CD4-positive, alpha-beta T cell treated with Interleukin-17A for 1 hour (primary cell): ENCODE results near the gene HCFC1.

Experiments used
- DNase-seq: peaks from one replicate; pipeline ENCODE4 v3.0.0-alpha.2; 2020

The HCFC1 gene

DNA sequence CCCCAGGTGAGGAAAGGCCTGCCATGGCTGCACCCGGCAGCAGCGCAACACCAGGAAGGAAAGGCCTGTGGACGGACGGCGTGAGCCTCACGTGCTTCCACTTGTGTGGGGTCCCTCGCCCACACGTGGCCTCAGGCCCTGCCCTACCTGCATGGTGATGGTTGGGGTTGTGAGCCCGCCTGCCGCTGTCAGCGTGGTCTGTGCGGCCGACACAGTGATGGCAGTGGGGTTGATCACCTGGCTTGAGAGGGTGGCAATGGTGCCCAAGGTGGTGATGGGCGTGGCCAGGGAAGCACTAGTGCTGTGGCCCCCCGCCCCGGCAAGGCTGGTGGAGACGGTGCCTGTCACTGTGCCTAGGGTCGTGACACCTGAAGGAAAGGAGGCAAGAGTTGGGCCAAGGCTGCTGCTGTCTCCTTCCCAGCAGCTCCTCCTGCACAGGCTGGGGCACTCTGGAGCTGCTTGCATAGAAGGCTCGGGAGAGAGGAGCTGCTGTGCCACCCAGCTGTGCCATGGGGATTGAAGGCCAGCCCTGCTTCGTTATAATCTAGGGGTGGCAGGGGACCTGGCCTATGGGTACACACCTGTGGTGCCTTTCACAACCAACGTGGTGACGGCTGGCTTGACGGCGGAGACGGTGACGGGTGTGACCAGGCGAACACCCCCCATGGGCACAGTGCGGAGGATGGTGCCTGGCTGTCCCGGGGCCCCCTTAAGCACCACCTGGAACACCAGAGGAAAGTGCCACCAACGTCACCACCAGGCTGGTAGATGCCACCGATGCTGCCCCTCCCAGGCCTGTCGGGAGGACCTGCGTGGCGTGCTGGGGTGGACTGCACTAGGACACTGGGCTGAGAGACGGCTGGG, 15.3 kb downstream of the HCFC1 start:
- no peak for DNase-seq

DNA sequence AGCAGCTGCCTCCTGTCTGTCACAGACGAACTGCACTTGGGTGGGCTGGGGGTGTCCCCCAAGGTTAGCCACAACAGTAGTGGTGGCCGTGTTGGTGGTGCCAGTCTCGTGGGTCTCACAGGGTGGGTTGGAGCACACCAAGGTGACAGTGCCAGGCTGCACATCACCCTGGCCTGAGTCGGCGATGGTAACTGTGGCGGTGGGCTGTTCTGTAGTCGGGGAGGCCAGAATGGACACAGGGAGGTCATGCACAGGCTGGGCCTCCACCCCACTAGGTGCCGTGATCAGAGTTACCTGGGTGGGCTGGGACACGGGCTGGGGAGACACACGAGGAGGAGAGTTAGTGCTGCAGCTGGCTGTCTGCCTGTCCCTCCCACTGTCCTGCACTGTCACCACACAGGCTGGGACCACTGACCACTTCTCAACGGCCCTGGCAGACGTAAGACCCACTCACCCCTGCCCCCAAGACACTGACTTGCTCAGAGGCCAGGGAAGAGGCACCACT, 16.3 kb downstream of the HCFC1 start:
- DNase-seq: no peak

DNA sequence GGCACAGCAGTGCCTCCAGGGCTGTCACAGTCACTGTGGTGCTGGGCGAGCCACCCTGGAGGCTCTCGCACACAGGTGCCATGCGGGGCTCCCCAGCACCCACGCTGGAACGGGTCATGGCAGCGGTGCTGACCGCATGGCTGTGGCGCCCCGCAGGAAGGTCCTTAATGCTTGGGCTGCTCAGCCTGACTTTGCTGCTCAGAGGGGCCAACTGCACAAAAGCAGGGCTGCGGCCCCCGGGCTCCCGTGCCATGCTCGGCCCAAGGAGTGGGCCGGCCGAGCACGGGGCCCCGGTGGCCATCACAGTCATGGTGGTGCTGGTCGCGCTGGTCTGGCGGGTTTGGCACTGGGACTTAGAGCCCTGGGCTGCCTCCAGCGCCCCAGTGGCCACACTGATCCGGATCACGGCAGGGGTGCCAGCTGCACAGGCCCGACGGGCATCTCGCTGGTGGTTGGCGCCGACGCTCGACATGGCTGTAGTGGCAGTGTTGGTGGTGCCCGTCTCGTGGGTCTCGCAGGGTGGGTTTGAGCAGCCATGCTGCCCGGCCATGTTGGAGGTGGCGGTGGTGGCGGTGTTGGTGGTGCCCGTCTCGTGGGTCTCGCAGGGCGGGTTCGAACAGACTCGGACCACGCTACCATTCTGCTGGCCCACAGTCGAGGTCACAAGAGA, 16.9 kb downstream of the HCFC1 start:
- no peak for DNase-seq

DNA sequence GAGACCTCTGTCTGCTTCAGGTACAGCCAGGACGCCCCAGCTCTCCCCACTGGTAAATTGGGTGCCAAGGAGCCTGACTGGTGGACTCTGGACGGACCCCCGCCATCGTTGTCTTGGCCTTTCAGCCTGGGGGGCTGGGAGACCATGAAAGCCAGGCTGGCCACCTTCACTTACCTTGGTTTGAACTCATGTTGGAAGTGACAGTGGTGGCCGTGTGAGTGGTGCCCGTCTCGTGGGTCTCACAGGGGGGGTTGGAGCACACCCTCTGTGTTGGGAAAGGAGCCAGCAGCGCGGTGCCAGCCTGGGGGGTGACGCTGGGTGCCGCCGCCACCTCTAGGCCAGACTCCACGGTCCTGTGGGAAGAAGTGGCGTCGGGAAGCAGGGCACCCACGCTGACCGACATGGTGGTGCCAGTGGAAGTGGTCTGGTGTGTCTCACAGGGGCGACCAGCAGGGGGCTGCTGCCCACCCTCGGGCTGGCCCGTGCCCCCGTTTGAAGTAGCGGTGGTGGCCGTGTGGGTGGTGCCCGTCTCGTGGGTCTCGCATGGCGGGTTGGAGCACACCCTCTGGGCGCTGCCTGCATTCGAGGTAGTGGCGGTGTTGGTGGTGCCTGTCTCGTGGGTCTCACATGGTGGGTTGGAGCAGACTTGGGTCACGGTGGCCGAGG, 17.6 kb downstream of the HCFC1 start:
- DNase-seq: no peak

DNA sequence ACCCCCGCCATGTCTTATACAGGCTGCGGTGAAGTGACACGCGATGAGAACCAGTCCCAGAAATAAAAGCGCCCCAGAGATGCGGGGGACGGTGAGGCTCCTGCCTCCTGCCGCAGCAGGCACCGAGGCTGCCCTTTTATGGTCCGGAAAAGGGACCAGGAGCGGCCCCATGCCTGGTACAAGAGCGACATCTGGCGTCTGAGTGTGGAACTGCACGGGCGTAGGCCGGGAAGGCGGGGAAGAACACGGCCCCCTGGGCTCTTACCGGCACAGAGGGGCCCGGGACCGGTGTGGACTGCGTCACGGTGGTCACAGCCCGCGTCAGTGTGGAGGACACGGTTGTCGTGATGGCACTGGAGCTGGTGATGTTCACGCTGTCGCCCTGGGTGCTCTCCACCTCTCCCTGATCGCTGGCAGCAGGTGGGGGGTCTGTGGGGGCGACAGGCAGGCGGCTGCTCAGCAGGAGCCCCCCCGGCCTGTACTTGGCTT, 18.2 kb downstream of the HCFC1 start:
- peak; percentile 81 for DNase-seq

DNA sequence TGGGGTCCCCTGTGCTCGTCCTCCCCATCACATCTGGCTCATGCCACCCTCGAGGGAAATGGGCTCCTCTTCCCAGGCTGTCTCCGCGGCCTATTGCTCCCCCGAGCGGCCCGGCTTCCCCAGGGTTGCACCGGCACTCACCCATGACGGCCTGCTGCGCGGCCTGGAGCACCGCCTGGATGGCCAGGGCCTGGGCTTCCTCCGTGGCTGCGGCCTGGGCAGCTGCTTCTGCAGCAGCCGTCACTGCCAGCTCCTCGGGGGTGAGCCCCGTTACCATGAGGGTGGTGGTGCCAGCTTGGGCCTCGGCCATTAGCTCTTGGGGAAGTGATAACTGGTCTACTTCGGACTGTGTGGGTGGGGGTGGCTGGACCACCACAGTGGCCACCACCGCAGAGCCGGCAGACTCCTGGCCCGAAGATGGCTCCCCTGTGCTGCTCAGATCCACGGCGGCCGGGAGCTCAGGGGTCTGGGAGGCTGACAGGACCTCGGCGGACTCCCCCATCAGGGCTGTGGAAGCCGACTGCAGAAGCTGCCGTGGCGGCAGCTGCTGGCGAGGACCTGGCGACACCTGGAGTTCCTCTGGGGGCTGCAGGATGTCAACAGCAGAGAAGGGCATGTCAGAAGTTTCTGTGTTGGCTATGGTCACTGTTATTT, 19.1 kb downstream of the HCFC1 start:
- DNase-seq: no peak

DNA sequence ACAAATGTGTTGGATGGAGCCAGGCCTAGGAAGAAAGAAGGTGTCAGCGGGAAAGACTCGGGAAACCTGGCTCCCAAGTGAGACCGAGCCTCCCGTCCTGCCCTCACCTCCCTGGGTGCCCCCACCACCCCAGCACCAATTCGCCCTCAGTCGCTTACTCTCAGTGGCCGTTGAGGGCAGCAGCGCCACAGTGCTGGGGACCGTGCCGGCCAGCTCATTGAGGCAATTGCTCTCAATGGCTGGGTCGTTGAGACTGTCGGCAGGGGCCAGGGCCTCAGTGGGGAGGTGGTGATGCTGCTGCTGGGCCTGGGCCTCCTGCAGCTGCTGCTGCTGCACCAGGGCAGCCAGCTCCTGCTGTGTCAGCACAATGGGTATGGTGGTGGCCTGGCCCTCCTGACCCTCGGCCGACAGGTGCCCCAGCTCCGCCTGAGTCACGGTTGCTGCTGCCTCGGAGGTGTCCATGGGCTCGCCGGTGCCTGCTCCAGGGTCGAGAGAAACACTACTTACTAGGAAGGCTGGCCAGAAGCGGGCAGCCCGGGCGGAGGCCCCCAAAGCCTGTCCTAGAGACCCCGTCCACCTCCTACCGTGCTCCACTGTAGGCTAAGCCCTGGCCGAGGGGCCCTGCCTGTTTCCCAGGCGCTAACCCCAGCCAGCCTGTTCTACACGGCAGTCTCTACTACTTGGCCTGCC, 19.8 kb downstream of the HCFC1 start:
- DNase-seq: no peak

DNA sequence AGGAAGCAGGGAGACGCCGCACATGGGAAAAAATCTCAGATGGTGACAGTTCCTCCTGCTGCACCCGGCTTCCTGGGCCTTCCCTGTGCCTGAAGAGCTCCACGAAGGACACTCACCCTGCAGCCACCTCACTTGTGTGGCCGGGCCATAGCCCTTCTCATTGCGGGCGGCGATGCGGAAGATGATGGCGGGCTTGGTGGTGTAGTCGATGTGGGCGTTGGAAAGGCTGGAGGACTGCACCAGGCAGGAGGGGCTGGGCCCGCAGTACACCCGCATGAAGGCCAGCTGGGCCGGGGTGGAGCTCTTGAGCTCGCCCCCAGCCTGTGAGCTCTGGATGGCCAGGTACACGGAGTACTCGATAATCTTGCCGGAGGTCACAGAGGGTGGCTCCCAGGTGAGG, 21.5 kb downstream of the HCFC1 start:
- DNase-seq: no peak

DNA sequence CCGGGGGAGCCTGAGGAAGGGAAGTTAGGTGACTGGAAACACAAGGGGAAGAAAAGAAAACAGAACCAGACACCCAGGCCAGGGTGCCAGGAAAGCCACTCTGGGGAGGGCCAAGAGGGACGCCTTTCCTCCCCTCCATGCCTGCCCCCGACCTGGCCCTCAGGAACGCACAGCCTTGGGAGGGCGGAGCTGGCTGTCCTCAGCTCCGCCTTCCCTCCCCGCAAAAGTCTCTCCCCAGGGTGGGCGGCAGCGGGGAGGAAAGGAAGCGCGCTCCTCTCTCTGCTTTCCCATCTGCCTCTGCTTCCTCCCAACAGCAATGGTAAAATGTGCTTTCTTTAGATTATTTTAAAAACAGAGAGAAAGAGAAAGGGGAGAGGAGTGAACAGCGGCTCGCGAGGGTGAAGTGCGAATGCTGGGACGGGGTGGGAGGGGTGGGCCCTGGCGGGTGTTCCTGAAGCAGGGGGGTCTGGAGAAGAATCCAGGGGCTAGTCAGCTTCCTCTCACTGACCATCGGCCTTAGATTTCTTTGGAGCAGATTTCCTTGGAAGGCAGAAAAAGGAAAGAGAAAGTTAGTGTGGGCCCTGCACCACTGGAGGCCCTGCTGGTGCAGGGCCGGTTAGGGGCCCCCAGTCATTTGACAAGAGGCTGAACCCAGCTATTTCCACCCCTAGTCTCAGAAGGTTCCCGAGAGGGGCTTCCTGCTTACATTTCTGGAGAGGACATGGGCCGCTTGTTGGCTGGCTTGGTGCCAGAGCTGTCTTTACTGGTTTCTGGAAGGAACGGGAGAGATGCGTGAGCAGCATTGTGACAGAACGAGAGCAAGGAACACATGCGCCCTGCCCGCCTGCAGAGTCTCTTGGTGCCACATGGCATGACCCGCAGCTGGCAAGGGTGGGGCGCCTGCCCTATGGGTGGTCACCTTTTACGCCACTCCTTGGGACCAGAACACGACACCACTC, 22.5 kb downstream of the HCFC1 start:
- DNase-seq: no peak

DNA sequence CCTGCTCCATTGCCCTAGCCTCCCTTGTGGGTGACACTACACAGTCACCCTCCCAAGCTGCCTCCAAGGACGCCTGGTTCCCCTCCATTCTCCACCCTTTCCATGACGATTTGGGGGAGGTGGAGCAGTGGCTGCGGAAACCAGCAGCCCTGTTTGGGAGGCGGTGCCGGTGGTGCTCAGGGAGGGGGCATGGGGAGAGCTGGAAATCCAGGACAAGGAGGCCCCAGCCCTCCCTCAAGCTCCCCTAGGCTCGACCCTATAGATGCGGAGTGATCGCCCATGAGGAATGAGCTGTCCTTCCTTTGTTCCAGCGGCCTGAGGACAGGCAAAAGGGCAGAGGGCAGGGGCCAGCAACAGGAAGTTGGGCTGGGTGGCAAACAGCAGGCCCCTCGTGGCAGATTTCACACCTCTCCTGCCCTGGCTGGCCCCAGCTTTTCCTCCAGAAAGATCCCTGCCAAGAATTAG, 23.6 kb downstream of the HCFC1 start:
- DNase-seq: no peak

DNA sequence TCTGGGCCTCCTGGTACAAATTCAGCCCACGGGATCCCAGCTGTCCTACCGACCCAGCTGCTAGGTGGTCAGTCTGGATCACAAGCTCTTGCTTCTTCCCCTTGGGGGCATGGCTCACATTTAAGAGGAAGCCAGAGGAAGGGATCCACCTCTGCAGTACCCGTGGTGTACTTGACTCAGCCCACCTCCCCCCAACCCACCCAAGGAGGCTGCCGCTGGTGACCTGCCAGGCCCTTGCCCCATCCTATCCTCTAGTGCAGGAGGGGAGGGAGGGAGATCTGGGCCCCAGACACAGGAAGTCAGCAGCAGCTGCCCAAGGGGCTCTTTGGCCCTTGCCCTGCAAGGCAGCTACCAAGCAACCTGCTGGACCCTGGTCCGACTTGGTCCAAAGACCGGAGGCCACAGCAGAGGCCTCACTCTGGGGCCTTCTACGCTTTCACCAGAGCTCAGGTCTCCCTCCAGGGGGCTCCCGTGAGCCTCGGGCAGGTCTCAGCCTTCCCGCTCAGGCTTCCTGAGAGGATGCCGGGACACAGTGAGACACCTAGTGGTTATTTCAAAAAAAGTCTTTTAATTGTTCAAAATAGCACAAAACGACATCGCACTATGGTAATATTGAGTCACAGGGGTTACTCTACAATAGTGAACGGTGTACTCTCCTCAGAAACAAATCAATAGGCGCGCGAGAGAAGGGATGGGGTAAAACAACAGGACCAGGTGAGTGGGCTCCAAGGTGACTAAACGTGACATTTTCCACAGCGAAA, 24.4 kb downstream of the HCFC1 start:
- DNase-seq: peak; percentile 85

DNA sequence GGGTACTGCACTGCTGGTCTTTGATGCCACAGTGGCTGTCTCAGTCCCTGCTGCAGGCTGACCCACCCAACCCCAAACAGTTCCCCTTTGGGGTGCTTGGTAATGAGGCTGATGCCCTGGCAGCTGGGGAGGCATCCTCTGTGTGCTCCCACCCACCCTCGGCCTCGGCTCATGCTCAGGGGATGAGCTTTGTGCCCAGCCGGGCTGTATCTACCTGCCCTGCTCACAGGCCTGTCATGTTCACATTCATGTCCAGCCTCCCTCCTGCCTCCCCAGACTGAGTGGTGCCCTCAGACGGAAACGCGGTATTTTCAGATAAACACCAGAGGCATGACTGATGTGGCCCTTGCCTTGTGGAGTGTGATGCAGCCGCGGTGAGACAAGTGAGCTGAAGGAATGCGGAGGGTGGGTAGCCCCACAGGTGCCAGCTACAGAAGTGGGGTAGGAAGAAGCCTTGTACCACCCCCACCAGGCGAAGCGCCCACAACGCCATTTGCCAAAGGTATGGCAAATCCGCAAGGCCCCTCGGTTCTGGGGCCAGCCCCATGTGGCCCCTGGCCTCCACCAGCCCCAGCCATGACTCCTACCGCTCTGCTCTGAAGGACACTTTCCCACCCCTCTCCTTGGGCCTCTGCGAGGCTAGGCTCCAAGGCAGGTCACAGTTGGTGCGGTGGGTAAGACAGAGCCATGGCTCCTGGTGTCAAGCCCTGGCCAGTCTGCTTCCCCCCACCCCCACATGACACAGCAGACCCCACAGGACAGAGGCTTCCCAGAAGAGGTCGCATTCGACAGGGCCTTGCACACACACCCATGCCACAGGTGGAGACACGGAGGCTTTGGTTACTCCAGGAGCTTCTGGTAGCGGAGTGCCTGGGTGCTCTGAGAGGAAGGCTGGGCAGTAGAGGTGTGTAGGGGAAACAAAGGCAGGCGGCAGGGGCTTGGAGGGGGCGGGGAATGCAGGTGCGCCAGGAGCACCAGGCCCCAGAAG, 25.4 kb downstream of the HCFC1 start:
- DNase-seq: no peak

DNA sequence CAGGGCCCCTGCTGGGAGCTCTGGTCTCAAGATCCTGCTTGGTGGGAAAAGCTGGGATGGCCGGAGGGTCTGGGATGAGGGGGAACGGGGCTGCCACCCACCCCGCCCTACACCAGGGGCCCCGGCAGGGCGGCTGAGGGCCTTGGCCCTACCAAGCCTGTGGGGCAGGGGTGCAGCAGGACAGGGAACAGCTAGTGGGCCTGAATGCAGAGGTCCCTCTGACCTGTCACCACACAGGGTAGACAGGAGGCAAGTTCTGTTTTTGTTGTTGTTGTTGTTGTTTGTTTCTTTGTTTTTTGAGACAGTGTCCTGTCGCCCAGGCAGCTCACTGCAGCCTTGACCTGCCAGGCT, 26.8 kb downstream of the HCFC1 start:
- DNase-seq: no peak

DNA sequence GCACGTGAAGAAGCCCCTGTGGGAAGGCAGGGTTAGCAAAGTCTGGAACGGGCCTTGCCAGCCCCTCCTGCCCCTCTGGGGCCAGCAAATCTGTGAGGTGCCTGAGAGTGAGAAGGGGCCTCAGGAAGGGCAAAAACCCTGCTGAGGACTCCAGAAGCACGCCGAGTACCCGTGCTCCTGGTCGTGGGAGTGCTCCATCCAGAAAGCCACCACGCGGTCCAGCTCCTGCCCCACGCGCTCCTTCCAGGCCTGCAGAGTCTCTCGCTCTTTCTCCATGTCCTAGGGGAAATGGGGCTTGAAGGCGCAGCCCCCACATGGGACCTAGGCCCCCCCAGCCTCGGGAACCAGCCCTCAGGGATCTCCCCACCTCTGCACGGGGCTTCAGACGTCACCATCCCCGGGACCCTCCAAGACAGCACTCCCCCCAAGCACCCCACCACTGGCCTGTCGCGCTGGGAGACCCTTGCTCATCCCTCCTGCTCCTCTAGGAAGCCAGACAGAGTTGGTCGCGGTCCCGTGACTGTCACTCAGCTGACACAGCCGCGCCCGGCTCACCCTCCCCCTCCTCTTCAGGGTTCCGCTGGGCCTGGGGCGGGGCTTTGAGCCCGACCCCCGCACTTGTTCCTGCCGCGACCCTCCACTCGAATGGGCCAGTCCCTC, 27.3 kb downstream of the HCFC1 start, which contains the start of gene RENBP:
RENBP (minus strand) TSS at position 504 of the 660 bp plus-strand sequence; CDS start at position 471, 33 bp downstream.
- peak; percentile 35 for DNase-seq

DNA sequence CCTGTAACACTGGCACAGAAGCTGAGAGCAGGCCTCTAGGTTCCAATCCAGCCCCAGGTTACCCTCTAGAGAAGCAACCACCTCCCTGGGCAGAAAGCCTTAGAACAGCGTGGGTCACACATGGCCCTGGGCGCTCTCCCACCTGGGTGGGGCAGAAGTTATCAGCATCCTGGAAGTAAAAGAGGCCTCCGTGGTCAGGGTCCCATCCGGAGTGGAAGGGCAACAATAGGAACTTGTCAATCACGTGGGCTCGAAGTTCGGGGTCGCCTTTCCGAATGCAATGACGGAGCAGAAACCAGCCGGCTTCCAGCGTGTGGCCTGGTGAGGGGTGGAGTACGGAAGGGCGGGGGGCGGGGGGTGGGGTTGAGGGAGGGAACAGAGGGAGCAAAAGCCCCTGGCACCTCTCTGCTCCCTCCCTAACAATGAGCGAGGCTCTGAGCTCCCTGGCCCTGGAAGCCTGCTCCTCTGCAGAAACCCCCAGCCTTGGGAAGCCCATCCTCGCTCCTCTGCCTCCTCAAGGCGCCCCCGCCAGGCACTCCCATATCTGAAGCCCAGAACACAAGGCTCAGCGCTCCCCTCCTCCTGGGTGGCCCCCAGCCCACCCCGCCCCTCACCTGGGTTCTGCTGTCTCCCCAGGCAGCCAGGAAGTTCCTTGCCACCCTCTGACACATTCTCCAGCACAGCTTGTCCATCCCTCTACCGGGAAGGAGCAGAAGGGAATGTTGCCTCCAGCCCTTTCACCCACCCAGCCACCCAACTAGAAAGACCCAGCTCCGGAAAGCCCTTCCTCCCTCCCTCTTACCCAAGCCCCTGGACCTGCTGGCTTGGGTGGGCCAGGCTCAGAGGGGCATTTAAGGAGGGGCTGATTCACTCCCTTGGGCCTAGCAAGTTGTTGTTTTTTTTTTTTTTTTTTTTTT, 30.0 kb downstream of the HCFC1 start:
- DNase-seq: no peak

DNA sequence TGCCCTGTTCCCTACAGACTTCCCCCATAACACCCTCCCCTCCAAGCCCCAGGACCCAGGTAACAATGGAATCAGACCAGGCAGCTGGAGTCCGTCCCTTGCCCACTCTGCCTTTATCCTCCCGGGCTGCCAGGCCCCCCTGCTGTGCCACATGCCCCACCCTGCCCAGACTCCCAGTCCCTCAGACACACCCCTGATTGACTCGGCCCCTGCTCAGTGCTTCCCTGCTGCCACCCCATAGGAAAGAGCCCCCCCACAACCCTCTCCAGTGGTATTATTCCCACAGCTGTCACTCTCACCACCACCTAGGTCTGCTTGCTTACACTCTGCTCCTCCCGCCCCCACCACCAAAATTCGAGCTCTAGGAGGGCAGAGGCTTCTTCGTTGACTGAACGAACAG, 32.0 kb downstream of the HCFC1 start:
- DNase-seq: no peak

DNA sequence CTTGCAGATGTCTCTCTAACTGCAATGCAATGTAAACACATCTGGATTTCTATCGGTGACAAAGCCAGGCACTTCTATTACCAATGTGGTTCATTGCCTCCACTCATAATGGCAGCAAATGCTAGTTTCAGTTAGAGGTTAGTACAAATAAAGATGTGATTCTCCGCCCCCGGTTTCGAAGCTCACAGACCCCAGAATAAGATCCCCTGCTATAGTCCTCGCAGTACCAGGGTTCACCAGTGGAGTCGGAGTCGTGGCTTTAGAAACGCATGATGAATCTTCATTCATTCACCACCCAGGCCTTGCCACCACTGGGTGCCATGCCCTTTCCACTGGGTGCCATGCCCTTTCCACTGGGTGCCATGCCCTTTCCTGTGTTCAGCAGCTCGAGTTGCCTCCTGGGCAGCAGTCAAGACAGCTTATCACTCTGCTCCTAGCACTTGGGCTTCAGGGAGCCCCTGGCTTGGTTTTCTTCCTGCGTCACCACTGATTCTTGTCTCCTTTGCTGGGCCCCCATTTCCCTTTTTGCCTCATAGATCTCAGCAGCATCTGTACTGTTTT, 33.3 kb downstream of the HCFC1 start:
- no peak for DNase-seq
